Aorta (tissue), 5 donors: ENCODE data around the gene GNAL. TPM values are rescaled to one million over a fixed set of nuclear protein-coding genes. Genes with fewer than 3 reads are reported as not detected.
A peak's percentile ranks its signal among the peaks of the same experiment; 100 is the strongest.

Experiments used
- ATAC-seq: fragments of 200-7000 bp; cut with Tn5 transposase; one replicate; pipeline ENCODE4 v1.9.1; 2022; ENCODE audit warnings: moderate library complexity; ENCODE audit not compliant: low FRiP score
- DNase-seq, 2 donors: peaks; one replicate each; pipeline ENCODE4 v3.0.0-alpha.2; 2020
- H3K27ac ChIP-seq, 2 donors: one replicate each; pipeline ENCODE4 v1.5.1; 2013; ENCODE audit warnings: low read length in 2 of 2, mild to moderate bottlenecking in 2 of 2, moderate library complexity in 2 of 2, control low read depth in 1 of 2, inconsistent platforms in 1 of 2, low read depth in 1 of 2
- H3K27me3 ChIP-seq, 2 donors: one replicate each; pipeline ENCODE4 v1.6.1; 2013; ENCODE audit warnings: control low read depth in 1 of 2, low read length in 1 of 2, mild to moderate bottlenecking in 1 of 2, moderate library complexity in 1 of 2; ENCODE audit not compliant: insufficient read depth in 2 of 2, control insufficient read depth in 1 of 2
- H3K36me3 ChIP-seq, 2 donors: one replicate each; pipeline ENCODE4 v1.6.1; 2013; ENCODE audit warnings: control low read depth in 1 of 2, low read length in 1 of 2, mild to moderate bottlenecking in 1 of 2; ENCODE audit not compliant: insufficient read depth in 2 of 2, control insufficient read depth in 1 of 2
- H3K4me1 ChIP-seq, 2 donors: one replicate each; pipeline ENCODE4 v1.6.1; 2013; ENCODE audit warnings: low read length in 2 of 2, control low read depth in 1 of 2, mild to moderate bottlenecking in 1 of 2, moderate library complexity in 1 of 2; ENCODE audit not compliant: insufficient read depth in 2 of 2, control insufficient read depth in 1 of 2
- H3K4me3 ChIP-seq, 2 donors: one replicate each; pipeline ENCODE4 v1.5.1; 2013; ENCODE audit warnings: low read length in 2 of 2, control low read depth in 1 of 2, mild to moderate bottlenecking in 1 of 2
- H3K9me3 ChIP-seq: one replicate; pipeline ENCODE4 v1.6.1; 2013; ENCODE audit warnings: mild to moderate bottlenecking, low read length; ENCODE audit not compliant: control insufficient read depth
- WGBS, 2 donors: extraction: QIAGEN DNeasy Blood & Tissue Kit; methylation state at CpG; one replicate each; pipeline ENCODE4 v1.1.7; 2013; 5-methylcytosine and 5-hydroxymethylcytosine counted together
- intact Hi-C, 2 donors: fragments of 100-400 bp; cut with DNase I; formaldehyde crosslinking; loops; one replicate each; pipeline versions ENCODE4 v1.14.2 to v1.15.0; 2022
- polyA plus RNA-seq, 2 donors: library from polyadenylated mRNA; stranded (reverse); fragments of 200-250 nt; gene quantifications; one replicate each; pipeline ENCODE4 v1.2.3, GENCODE V29; 2013
- total RNA-seq, 2 donors: library from RNA; stranded (reverse); fragmentation: NEBNext Ultra II Directional; extraction: Animal tissue kit (Norgen Biotek cat#: 25700); gene quantifications; one replicate each; pipeline ENCODE4 v1.2.1, GENCODE V29; 2021
- donor health status: healthy with polysubstance abuse.
- donor health status: Bipolar disorder and iron deficiency.
- donor health status: DM: no; HTN: no; CAD: no.
- donor health status: DM: no; HTN: no; CAD: no.
- donor health status: DM: yes; HTN: yes; CAD: no.

GNAL gene
- total and polyA plus RNA-seq, 4 donors: 2.0 to 15.5 (median 7.3) TPM

DNA sequence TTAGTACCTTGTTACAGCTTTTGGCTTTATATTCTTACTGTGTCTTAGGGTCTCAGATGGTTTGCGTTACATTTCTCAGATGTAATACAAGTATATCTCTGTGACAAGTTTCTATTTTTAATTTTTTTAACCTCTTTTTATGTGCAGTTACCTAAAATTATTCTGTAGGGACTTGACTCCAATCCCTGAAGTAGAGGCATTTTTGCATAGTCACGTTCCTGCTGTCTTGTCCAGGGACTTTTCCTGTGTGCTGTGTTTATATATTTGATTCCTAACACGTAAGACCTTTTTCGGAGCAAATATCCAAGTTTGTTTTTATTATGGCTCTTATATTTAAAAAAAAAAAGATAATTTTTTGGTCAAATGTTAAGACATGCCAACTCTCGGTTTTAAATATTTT lies 91.0 kb downstream of the GNAL start:
- 26 to 38% methylated on average over 5 of the region's 5 CpGs for WGBS, 2 donors
- DNase-seq: no peak
- intact Hi-C loops: no loop called here
- no peaks in the 10 kb centered on the region for H3K36me3 ChIP-seq
- no peak overlapping the region for H3K27ac ChIP-seq
- ATAC-seq: no peak
- no peak overlapping the region for H3K4me3 ChIP-seq
- no peaks in the 10 kb centered on the region for H3K4me1 ChIP-seq
- H3K9me3 ChIP-seq: no peaks in the 10 kb centered on the region
- H3K27me3 ChIP-seq: no peaks in the 10 kb centered on the region

DNA sequence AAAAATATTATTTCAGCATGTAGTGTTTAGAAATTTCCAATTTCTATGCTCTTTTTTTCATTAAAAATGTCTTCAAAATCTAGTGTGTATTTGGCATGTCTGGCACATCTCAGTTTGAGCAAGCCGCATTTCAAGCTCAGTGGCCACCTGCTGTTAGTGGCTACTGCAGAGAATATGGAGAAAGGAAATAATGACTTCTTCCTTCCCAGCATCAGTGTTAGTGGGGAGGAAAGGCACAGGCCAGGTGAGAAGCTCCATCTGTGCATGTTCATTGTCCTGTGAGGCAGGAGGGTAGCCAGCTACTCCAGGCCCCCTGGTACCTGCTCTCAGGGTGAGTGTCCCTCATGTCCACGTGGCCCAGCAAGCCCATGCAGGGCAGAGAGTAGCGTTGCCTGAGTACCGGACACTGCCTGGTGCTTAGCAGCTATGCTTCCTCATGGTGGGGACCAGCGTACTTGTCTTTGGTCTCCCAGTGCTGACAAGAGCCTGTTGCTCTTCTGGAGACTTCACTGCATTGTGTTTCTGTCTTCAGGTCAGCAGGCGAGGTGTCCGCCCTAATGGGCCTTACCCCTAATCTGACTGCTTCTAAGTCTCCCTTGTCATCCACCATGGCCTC lies 94.8 kb downstream of the GNAL start:
- no peaks in the 10 kb centered on the region for H3K27me3 ChIP-seq
- ATAC-seq (no peak), DNase-seq (no peak)
- H3K9me3 ChIP-seq: no peaks in the 10 kb centered on the region
- intact Hi-C loops: no loop called here
- no peaks in the 10 kb centered on the region for H3K4me1 ChIP-seq
- no peak overlapping the region for H3K27ac ChIP-seq
- H3K4me3 ChIP-seq: no peak overlapping the region
- H3K36me3 ChIP-seq: no peaks in the 10 kb centered on the region
- 92 to 94% methylated on average over 7 of the region's 7 CpGs for WGBS, 2 donors

DNA sequence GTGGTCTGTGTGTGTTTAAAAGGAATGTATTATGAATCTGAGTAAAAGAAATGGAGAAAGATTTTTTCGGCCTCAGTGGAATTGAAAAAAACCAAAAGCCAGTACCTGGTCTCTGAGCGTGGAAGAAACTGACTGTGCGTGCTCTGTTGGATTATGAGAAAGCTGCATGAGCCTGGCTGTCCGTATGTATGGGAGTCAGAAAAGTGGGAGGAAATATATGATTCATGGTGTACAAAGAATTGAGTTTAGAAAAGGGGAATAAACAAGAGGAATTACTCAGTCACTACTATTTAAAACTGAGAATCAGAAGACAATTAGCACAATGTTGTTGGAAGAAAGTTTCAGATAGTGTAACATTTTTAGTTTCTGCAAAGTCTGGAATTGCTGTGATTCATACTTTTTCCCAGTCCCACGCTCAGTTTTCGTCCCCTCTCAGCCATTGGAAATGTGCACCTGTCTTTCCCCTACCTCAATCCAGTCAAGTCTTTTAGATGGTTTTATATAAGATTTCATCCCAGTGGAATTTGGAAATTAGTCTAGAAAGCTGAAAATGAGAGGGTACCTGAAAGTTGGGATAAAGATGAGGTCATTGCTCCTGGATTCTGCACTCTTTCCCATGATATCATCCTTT lies 95.7 kb downstream of the GNAL start:
- Histone ChIP-seq H3K9me3 (no peaks in the 10 kb centered on the region), H3K4me1 (no peaks in the 10 kb centered on the region), H3K27ac (no peak overlapping the region), H3K27me3 (no peaks in the 10 kb centered on the region), H3K36me3 (no peaks in the 10 kb centered on the region), H3K4me3 (no peak overlapping the region)
- WGBS, 2 donors: 71 to 83% methylated on average over 6 of the region's 6 CpGs
- ATAC-seq (no peak), DNase-seq (no peak)
- intact Hi-C loops: no loop called here

DNA sequence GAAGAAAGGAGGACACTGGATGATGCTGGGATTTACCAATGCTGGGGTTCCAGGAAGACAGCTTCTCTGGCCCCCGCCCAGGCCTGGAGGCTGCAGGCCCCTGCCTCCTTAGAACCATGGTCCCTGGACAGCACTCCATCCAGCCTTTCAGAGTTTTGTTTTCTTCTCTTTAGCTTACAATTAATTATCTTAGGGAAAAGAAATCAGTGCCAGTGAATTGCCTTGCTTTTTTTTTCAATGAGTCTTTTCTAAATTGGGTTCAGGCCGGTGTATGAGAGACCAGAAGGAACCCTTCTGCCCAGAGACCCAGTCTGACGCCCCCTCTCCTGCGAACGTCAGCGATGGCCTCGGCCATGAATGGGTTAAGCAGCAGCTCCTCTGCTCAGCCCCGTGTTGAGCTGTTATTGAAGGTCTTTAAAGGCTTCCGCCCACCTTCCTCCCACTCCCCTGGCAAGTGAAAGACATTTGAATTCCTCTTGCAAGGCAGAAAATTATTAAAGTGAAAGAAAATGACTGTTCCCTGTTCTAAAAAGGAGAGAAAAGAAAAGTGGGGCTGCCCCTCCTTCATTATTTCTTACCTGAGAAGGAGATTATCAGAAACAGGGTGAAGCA lies 96.5 kb downstream of the GNAL start:
- no peaks in the 10 kb centered on the region for H3K36me3 ChIP-seq
- H3K27ac ChIP-seq: no peak overlapping the region
- ATAC-seq (peak; percentile 7), DNase-seq (no peak)
- H3K9me3 ChIP-seq: no peaks in the 10 kb centered on the region
- no peaks in the 10 kb centered on the region for H3K4me1 ChIP-seq
- H3K27me3 ChIP-seq: no peaks in the 10 kb centered on the region
- intact Hi-C loops: no loop called here
- no peak overlapping the region for H3K4me3 ChIP-seq
- 17 to 19% methylated on average over 9 of the region's 9 CpGs for WGBS, 2 donors

DNA sequence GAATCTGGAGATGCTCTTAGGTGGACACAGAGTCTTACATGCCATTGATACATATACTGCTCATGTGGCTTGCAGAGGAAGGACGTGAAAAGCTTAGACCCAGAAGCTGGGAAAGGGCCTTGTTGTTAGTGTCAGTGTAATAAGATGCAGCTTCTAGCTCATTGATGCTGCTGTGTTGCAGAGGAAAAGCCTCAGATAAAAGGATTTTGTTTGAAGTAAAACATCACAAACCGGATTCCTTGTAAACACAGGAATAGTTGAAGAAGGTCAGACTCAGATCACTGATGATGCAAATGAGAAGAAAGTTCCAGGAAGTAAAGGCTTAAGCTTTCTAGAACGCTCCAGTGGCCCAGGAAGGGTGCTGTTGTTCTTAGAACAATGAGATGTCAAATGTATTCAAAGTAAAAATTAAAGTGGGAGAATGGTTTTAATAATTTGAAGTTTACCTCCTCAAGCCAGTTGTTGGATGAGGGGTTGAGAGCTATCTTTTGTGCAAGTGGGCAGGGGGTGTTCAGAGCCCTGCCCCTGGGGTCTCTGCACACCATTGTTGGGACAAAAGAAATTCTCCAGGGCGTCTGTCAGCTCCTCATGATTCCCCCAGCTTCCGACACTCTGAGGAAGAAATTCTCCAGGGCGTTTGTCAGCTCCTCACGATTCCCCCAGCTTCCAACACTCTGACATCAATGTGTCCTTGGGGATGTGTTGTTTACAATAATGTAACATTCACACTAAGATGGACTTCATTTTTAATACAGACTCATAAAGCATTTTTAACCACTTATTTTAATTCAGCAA lies 100.8 kb downstream of the GNAL start:
- Histone ChIP-seq H3K27ac (no peak overlapping the region), H3K9me3 (no peaks in the 10 kb centered on the region), H3K4me3 (no peak overlapping the region), H3K27me3 (no peaks in the 10 kb centered on the region), H3K4me1 (no peaks in the 10 kb centered on the region), H3K36me3 (no peaks in the 10 kb centered on the region)
- 39 to 43% methylated on average over 7 of the region's 7 CpGs for WGBS, 2 donors
- no peak for DNase-seq
- intact Hi-C loops: no loop called here
- ATAC-seq: no peak

DNA sequence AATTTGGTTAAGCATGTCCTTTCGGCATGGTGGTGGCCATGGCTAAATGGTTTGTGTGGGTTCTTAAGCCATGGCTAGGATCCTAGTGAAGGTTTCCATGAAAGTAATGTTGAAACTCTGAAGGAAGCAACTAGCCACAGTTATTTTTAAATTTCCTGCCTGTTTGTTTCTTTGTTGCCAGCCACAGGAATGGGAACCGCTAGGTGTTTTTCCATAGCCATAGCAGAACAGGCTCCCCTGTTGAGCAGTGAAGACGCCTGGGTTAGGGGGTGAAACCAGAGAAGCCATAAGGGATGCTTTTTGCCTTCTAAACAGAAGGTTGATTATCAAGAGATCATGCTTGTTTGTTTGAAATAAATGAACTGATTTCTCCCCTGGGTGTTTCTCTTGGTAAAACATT lies 102.1 kb downstream of the GNAL start:
- intact Hi-C loops: no loop called here
- H3K4me3 ChIP-seq: no peak overlapping the region
- no peaks in the 10 kb centered on the region for H3K9me3 ChIP-seq
- no peak for ATAC-seq
- H3K36me3 ChIP-seq: no peaks in the 10 kb centered on the region
- DNase-seq: no peak
- no peaks in the 10 kb centered on the region for H3K27me3 ChIP-seq
- no peak overlapping the region for H3K27ac ChIP-seq
- no peaks in the 10 kb centered on the region for H3K4me1 ChIP-seq
- 66 to 71% methylated on average over 3 of the region's 3 CpGs for WGBS, 2 donors

DNA sequence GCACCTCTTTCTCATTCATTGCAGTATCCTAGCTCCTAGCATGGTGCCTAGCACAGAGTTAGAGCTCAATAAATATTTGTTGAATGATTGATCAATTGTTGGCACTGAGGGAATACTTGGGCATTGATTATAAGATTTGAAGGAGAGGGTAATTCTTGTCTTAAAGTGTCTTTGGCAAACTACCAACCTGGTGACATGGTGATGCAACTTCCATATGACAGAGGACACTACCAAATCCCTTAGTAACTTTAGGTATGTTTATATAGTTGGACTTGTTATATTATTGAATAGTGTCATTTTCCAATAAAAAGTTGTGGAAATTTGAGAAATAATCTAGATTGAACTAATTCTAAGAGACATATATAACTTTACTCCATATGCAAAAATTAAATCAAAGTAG lies 103.6 kb downstream of the GNAL start:
- H3K27ac ChIP-seq: no peak overlapping the region
- intact Hi-C loops: no loop called here

DNA sequence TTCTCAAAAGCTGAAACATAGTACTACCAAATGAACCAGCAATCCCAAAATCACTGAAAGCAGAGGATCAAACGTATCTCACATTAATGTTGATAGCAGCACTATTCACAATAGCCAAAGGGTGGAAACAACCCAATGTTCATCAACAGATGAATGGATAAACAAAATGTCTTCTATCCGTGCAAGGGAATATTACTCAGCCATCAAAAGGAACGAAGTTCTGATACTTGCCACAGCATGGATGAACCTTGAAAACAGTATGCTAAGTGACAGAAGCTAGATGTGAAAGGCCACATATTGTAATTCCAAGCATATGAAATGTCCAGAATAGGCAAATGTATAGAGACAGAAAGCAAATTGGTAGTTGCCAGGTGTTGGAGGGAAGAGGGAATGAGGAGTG lies 105.1 kb downstream of the GNAL start:
- H3K4me3 ChIP-seq: no peak overlapping the region
- no peaks in the 10 kb centered on the region for H3K9me3 ChIP-seq
- no peaks in the 10 kb centered on the region for H3K27me3 ChIP-seq
- intact Hi-C loops: no loop called here
- H3K36me3 ChIP-seq: no peaks in the 10 kb centered on the region
- H3K4me1 ChIP-seq: no peaks in the 10 kb centered on the region
- ATAC-seq (no peak), DNase-seq (no peak)
- H3K27ac ChIP-seq: no peak overlapping the region
- WGBS, 2 donors: 93% methylated on average over 3 of the region's 3 CpGs

More for the DNA sequence above, 103.6 kb downstream of the GNAL start:
- ATAC-seq: no peak
- no peaks in the 10 kb centered on the region for H3K27me3 ChIP-seq
- no peak for DNase-seq
- H3K36me3 ChIP-seq: no peaks in the 10 kb centered on the region
- H3K4me3 ChIP-seq: no peak overlapping the region
- no peaks in the 10 kb centered on the region for H3K9me3 ChIP-seq
- no peaks in the 10 kb centered on the region for H3K4me1 ChIP-seq
